Esophagus muscularis mucosa (tissue), 4 donors: ENCODE data around the gene PRPF40B. TPM values are rescaled to one million over a fixed set of nuclear protein-coding genes. Genes with fewer than 3 reads are reported as not detected.

Source experiments
- DNase-seq: peaks from one replicate; pipeline ENCODE4 v3.0.0-alpha.2; 2017; ENCODE audit errors: extremely low spot score
- H3K27ac ChIP-seq, 4 donors: fragments of 200-600 bp; sonication (generic); replicated peaks in 1 of 4; 1 replicate in 3 of 4; 2 replicates in 1 of 4; pipeline ENCODE4 v1.5.1; 2016 to 2019; ENCODE audit warnings: mild to moderate bottlenecking in 1 of 4
- H3K27me3 ChIP-seq, 4 donors: fragments of 200-600 bp; sonication (generic); one replicate each; pipeline versions ENCODE4 v1.5.1 to v1.6.0; 2016 to 2019
- H3K36me3 ChIP-seq, 4 donors: fragments of 200-600 bp; sonication (generic); one replicate each; pipeline ENCODE4 v1.5.1; 2016 to 2019
- H3K4me1 ChIP-seq, 4 donors: fragments of 200-600 bp; sonication (generic); one replicate each; pipeline ENCODE4 v1.5.1; 2016 to 2019
- H3K4me3 ChIP-seq, 4 donors: fragments of 200-600 bp; sonication (generic); 1 replicate in 2 of 4; 2 replicates in 2 of 4; pipeline ENCODE4 v1.5.1; 2016 to 2019; ENCODE audit warnings: mild to moderate bottlenecking in 4 of 4, moderate library complexity in 1 of 4
- H3K9me3 ChIP-seq, 4 donors: fragments of 200-600 bp; sonication (generic); 1 replicate in 3 of 4; 2 replicates in 1 of 4; pipeline ENCODE4 v1.5.1; 2016 to 2019
- CTCF ChIP-seq, 3 experiments: fragments of 200-600 bp in 2 of 3; fragments of 450-650 bp in 1 of 3; sonication (generic) in 2 of 3; IDR thresholded peaks; one replicate each; pipeline ENCODE4 v1.5.1; 2017 to 2019; ENCODE audit warnings: antibody characterized with exemption in 3 of 3, mild to moderate bottlenecking in 2 of 3, moderate library complexity in 1 of 3
- EP300 ChIP-seq: sonication (generic); formaldehyde crosslinking; IDR thresholded peaks from one replicate; pipeline ENCODE4 v1.6.1; 2017; ENCODE audit warnings: antibody characterized with exemption
- POLR2A ChIP-seq: fragments of 450-650 bp; IDR thresholded peaks from one replicate; pipeline ENCODE4 v1.6.1; 2017; ENCODE audit warnings: antibody characterized with exemption, moderate library complexity, mild to moderate bottlenecking, low read depth
- POLR2AphosphoS5 ChIP-seq, 2 donors: sonication (generic); formaldehyde crosslinking; IDR thresholded peaks; one replicate each; pipeline ENCODE4 v1.6.1; 2017; ENCODE audit warnings: antibody characterized with exemption in 2 of 2
- WGBS: methylation state at CpG from one replicate; pipeline ENCODE4 v1.1.5; 2018; 5-methylcytosine and 5-hydroxymethylcytosine counted together
- intact Hi-C: fragments of 100-400 bp; cut with DNase I; formaldehyde crosslinking; loops from one replicate; pipeline ENCODE4 v1.15.1; 2023
- total RNA-seq, 4 donors: library from RNA; depleted of rRNA; stranded (reverse); fragments of >200 nt; gene quantifications; one replicate each; pipeline versions ENCODE4 v1.1.0 to v1.2.1, GENCODE V29; 2016

Gene PRPF40B
- total RNA-seq, 4 donors from 2014 or later, result 9.6 to 19.0 (median 13.9) TPM

GRCh38 chr12:49633703-49634345, 10.5 kb downstream of the PRPF40B start:
- H3K27me3 ChIP-seq, result no peaks in the 10 kb centered on the region
- WGBS, result 93% methylated on average over 2 of the region's 2 CpGs
- H3K36me3 ChIP-seq, result peaks cover 0 to 54% (median 40%) of the 10 kb centered on the region in 4 donors
- H3K9me3 ChIP-seq, result no peaks in the 10 kb centered on the region
- H3K27ac ChIP-seq, result no peak overlapping the region
- no peak for DNase-seq
- TF ChIP-seq POLR2A, result no peak
- TF ChIP-seq POLR2AphosphoS5 (IDR thresholded peaks at IDR 0.05), result no peak
- TF ChIP-seq EP300, result no peak
- TF ChIP-seq CTCF (IDR thresholded peaks at IDR 0.05), result no peak
- intact Hi-C loops, result no loop called here
- peaks cover 13 to 20% (median 15%) of the 10 kb centered on the region in 4 donors for H3K4me1 ChIP-seq
- no peak overlapping the region for H3K4me3 ChIP-seq

GRCh38 chr12:49635036-49635435, 11.7 kb downstream of the PRPF40B start:
- peaks cover 0 to 57% (median 46%) of the 10 kb centered on the region in 4 donors for H3K36me3 ChIP-seq
- DNase-seq, result no peak
- no peaks in the 10 kb centered on the region for H3K9me3 ChIP-seq
- 83% methylated on average over 9 of the region's 9 CpGs for WGBS
- no peak for TF ChIP-seq POLR2A
- TF ChIP-seq CTCF (IDR thresholded peaks at IDR 0.05), result no peak
- no peak for TF ChIP-seq EP300
- TF ChIP-seq POLR2AphosphoS5 (IDR thresholded peaks at IDR 0.05), result no peak
- intact Hi-C loops, result no loop called here
- no peak overlapping the region for H3K4me3 ChIP-seq
- H3K27me3 ChIP-seq, result no peaks in the 10 kb centered on the region
- no peak overlapping the region for H3K27ac ChIP-seq
- peaks cover 13 to 20% (median 15%) of the 10 kb centered on the region in 4 donors for H3K4me1 ChIP-seq

- TF ChIP-seq CTCF (IDR thresholded peaks at IDR 0.05) (no peak), POLR2A (no peak), POLR2AphosphoS5 (IDR thresholded peaks at IDR 0.05) (no peak), EP300 (no peak)
- 96% methylated on average over 4 of the region's 4 CpGs for WGBS
- peaks cover 0 to 62% (median 51%) of the 10 kb centered on the region in 4 donors for H3K36me3 ChIP-seq
- H3K4me1 ChIP-seq, result peaks cover 13 to 20% (median 15%) of the 10 kb centered on the region in 4 donors
- H3K9me3 ChIP-seq, result no peaks in the 10 kb centered on the region
- no peak overlapping the region for H3K27ac ChIP-seq
- no peak overlapping the region for H3K4me3 ChIP-seq
- H3K27me3 ChIP-seq, result no peaks in the 10 kb centered on the region
- intact Hi-C loops, result no loop called here
- no peak for DNase-seq
Measured at GRCh38 chr12:49635656-49636055, 12.3 kb downstream of the PRPF40B start.

- TF ChIP-seq POLR2A (no peak), CTCF (IDR thresholded peaks at IDR 0.05) (no peak), POLR2AphosphoS5 (IDR thresholded peaks at IDR 0.05) (no peak), EP300 (no peak)
- H3K9me3 ChIP-seq, result no peaks in the 10 kb centered on the region
- WGBS, result 55% methylated on average over 13 of the region's 13 CpGs
- H3K27ac ChIP-seq, result peak overlapping the region in 3 of 4 donors; percentile 12 to 36 (median 35)
- intact Hi-C loops, result no loop called here
- no peaks in the 10 kb centered on the region for H3K27me3 ChIP-seq
- H3K4me1 ChIP-seq, result peaks cover 13 to 20% (median 15%) of the 10 kb centered on the region in 4 donors
- DNase-seq, result no peak
- peaks cover 0 to 67% (median 57%) of the 10 kb centered on the region in 4 donors for H3K36me3 ChIP-seq
- no peak overlapping the region for H3K4me3 ChIP-seq
Measured at GRCh38 chr12:49636574-49636973, 13.2 kb downstream of the PRPF40B start.
